Kidney capillary endothelial cell (primary cell): ENCODE data around the gene TAF11L13.
"Not testable (repeated sequence)": the region's sequence is repeated elsewhere in the genome, so short reads cannot be mapped to it uniquely, and the experiment has no call there.

Experiments used
- DNase-seq: peaks from one replicate; pipeline ENCODE4 v3.0.0-alpha.2; 2018; ENCODE audit warnings: low spot score

TAF11L13 gene

DNA sequence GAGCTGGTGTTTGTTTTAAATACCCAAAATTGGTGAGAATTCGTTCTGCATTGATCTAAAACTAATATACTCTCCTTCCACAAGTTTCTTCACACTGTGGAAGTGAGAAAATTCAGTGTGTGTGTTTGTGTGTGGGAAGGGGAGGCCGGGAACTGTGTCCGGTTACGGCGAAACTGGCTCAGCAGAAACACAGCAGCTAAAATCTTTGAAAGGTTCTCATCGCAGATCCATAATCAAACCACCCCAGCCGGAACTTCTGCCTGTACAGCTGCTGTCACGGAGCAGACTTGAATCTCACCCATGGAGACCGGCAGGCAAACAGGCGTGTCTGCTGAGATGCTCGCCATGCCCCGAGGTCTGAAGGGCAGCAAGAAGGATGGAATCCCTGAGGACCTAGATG, at the start of gene TAF11L13:
Gene TAF11L13, plus strand, starts transcription at position 301 of the 400 bp plus-strand sequence.
- DNase-seq = not testable (repeated sequence)

DNA sequence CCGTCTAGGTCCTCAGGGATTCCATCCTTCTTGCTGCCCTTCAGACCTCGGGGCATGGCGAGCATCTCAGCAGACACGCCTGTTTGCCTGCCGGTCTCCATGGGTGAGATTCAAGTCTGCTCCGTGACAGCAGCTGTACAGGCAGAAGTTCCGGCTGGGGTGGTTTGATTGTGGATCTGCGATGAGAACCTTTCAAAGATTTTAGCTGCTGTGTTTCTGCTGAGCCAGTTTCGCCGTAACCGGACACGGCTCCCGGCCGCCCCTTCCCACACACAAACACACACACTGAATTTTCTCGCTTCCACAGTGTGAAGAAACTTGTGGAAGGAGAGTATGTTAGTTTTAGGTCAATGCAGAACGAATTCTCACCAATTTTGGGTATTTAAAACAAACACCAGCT, 46.2 kb upstream of the TAF11L13 start, which contains the start of gene TAF11L7:
Gene TAF11L7, minus strand, starts transcription at position 101 of the 400 bp plus-strand sequence.
- not testable (repeated sequence) for DNase-seq

DNA sequence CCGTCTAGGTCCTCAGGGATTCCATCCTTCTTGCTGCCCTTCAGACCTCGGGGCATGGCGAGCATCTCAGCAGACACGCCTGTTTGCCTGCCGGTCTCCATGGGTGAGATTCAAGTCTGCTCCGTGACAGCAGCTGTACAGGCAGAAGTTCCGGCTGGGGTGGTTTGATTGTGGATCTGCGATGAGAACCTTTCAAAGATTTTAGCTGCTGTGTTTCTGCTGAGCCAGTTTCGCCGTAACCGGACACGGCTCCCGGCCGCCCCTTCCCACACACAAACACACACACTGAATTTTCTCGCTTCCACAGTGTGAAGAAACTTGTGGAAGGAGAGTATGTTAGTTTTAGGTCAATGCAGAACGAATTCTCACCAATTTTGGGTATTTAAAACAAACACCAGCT, 41.0 kb upstream of the TAF11L13 start, which contains the start of gene TAF11L8:
Gene TAF11L8, minus strand, starts transcription at position 101 of the 400 bp plus-strand sequence.
- DNase-seq = not testable (repeated sequence)

DNA sequence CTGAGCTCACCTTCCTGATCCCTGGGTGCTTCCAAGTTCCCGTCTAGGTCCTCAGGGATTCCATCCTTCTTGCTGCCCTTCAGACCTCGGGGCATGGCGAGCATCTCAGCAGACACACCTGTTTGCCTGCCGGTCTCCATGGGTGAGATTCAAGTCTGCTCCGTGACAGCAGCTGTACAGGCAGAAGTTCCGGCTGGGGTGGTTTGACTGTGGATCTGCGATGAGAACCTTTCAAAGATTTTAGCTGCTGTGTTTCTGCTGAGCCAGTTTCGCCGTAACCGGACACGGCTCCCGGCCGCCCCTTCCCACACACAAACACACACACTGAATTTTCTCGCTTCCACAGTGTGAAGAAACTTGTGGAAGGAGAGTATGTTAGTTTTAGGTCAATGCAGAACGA, 37.6 kb upstream of the TAF11L13 start, which contains the start of gene TAF11L9:
Gene TAF11L9, minus strand, starts transcription at position 140 of the 400 bp plus-strand sequence.
- DNase-seq = not testable (repeated sequence)

DNA sequence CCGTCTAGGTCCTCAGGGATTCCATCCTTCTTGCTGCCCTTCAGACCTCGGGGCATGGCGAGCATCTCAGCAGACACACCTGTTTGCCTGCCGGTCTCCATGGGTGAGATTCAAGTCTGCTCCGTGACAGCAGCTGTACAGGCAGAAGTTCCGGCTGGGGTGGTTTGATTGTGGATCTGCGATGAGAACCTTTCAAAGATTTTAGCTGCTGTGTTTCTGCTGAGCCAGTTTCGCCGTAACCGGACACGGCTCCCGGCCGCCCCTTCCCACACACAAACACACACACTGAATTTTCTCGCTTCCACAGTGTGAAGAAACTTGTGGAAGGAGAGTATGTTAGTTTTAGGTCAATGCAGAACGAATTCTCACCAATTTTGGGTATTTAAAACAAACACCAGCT, 34.2 kb upstream of the TAF11L13 start, which contains the start of gene TAF11L10:
Gene TAF11L10, minus strand, starts transcription at position 101 of the 400 bp plus-strand sequence.
- not testable (repeated sequence) for DNase-seq

DNA sequence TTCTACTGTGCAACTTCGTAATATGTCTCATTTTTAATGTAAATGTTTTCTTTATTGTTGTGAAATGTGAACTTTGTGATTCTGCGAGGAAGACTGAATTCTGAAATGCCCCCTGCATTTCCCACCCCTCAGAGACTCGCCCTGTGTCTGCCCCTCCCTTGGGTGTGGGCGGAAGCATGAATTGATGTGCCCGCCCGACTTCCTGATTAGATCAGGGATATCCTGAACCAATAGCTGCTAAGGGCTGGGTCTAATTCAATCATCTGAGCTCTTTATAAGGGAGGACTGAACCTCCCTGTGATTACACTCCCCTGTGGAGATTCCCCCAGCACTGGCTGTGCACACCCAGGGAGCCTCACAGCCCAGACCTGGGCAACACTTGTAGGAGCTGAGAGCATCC, 28.0 kb upstream of the TAF11L13 start, which contains the start of gene TAF11L11:
Gene TAF11L11, plus strand, starts transcription at position 304 of the 400 bp plus-strand sequence.
- DNase-seq = not testable (repeated sequence)

DNA sequence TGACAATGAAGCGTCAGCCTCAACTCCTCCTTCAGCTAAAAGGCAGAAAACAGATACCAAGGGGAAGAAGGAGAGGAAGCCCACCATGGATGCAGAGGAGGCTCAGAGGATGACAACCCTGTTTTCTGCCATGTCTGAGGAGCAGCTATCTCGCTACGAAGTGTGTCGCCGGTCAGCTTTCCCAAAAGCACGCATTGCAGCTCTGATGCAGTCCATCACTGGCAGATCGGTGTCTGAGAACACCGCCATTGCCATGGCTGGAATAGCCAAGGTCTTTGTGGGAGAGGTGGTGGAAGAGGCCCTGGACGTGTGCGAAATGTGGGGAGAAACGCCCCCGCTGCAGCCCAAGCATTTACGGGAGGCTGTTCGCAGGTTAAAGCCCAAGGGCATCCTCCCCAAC, 26.9 kb upstream of the TAF11L13 start:
- no peak for DNase-seq

DNA sequence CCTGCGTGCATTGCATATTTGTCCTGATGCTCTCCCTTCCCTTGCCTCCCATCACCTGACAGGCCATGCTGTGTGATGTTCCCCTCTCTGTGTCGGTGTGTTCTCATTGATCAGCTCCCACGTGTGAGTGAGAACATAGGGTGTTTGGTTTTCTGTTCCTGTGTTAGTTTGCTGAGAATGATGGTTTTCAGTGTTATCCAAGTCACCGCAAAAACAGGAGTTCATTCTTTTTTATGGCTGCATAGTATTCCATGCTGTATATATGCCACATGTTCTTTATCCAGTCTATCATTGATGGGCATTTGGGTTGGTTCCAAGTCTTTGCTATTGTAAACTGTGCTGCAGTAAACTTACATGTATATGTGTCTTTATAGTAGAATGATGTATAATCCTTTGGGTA, 24.4 kb upstream of the TAF11L13 start:
- DNase-seq = not testable (repeated sequence)

DNA sequence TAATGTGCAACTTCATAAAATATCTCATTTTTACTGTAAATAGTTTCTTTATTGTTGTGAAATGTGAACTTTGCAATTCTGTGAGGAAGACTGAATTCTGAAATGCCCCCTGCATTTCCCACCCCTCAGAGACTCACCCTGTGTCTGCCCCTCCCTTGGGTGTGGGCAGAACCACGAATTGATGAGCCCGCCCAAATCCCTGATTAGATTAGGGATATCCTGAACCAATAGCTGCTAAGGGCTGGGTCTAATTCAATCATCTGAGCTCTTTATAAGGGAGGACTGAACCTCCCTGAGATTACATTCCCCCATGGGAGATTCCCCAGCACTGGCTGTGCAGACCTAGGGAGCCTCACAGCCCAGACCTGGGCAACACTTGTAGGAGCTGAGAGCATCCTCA, 21.8 kb upstream of the TAF11L13 start, which contains the start of gene TAF11L12:
Gene TAF11L12, plus strand, starts transcription at position 301 of the 400 bp plus-strand sequence.
- DNase-seq = not testable (repeated sequence)

DNA sequence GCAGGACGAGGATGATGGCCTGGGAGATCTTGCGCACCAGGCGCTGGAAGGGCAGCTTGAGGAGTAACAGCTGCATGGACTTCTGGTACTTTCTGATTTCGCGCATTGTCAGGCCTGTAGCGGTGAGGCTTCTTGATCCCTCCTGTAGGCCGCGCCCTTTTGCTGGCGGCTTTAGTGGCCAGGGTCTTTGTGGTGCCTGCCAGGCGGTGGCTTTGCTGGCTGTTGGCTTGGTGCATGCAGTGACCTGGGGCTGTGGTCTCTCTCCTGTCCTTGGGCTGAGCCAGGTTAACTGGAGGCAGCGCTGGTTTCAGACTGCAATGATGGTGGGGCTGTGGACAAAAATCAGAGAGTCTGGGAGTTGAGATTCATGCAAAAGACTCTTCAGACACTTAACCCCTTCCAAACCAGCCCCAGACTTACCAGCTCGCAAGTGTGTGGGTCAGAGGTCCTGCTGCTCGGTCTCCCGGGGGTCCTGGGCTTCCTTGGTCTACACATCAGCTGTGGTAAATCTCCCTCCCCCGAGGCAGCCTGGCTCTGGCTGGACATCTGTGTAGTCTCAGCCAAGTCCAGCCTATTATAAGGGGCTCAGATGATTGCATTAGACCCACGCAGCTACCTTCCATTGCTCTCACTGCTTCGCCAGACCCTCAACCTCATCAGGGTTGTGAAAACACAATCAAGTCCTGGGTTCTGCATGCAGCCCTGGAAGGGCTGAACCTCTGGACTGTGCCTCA, 16.8 kb upstream of the TAF11L13 start:
- no peak for DNase-seq

DNA sequence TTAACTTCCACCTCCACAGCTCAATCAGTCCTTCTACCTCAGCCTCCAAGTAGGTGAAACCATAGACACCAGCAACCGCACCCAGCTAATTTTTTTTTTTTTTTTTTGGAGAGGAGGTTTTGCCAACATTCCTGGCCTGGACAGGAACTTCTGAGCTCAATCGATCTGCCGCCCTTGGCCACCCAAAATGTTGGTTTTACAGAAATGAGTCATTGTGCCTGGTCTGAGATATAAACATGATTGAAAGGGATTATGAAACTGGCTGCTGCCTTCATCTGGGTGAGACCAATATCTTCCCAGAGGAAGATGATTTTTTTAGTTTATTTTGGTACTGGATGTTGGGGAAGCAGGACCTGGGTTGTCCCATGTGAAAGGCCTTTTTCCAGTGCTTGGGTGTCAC, 12.5 kb upstream of the TAF11L13 start:
- no peak for DNase-seq

DNA sequence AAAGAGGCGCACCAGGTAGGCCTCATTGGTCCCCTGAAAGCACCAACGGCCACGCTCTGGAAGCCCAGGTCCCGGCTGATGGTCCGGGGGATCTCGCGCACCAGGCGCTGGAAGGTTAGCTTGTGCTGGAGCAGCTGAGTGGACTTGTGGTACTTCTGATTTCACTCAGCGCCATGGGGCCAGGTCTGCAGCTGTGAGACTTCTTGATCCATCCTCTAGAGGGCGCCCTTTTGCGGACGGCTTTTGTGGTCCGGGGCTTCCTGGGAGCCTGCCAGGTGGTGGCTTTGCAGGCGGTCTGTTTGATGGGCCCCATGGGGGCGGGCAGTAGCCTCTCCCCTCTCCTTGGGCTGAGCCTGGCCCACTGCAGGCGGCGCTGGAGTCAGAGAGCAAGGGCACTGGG, 11.3 kb upstream of the TAF11L13 start:
- DNase-seq = no peak

DNA sequence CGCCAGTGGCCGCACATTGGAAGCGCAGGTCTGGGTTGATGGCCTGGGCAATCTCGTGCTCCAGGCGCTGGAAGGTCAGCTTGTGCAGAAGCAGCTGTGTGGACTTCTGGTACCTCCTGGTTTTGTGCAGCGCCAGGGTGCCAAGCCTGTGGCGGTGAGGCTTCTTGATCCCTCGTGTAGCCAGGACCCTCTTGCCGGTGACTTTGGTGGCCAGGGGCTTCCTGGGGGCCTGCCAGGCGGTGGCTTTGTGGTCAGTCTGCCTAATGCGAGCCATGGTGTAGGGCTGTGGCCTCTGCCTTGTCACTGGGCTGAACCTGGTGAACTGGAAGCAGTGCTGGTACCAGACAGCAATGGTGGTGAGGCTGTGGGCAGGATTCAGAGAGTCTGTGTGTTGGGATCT, 6.2 kb upstream of the TAF11L13 start:
- DNase-seq = no peak

DNA sequence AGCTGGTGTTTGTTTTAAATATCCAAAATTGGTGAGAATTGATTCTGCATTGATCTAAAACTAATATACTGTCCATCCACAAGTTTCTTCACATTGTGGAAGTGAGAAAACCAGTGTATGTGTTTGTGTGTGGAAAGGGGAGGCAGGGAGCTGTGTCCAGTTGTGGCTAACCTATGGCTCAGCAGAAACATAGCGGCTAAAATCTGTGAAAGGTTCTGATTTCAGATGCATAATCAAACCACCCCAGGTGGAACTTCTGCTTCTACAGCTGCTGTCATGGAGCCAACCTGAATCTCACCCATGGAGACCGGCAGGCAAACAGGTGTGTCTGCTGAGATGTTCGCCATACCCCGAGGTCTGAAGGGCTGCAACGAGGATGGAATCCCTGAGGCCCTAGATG, 2.3 kb downstream of the TAF11L13 start, which contains the start of gene TAF11L14:
Gene TAF11L14, plus strand, starts transcription at position 301 of the 400 bp plus-strand sequence.
- no peak for DNase-seq

DNA sequence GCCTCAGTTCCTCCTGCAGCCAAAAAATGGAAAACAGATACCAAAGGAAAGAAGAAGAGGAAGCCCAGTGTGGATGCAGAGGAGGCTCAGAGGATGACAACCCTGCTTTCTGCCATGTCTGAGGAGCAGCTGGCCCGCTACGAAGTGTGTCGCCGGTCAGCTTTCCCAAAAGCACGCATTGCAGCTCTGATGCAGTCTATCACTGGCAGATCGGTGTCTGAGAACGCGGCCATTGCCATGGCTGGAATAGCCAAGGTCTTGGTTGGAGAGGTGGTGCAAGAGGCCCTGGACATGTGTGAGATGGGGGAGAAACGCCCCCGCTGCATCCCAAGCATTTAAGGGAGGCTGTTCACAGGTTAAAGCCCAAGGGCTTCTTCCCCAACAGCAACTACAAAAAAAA, 17.3 kb downstream of the TAF11L13 start:
- not testable (repeated sequence) for DNase-seq

DNA sequence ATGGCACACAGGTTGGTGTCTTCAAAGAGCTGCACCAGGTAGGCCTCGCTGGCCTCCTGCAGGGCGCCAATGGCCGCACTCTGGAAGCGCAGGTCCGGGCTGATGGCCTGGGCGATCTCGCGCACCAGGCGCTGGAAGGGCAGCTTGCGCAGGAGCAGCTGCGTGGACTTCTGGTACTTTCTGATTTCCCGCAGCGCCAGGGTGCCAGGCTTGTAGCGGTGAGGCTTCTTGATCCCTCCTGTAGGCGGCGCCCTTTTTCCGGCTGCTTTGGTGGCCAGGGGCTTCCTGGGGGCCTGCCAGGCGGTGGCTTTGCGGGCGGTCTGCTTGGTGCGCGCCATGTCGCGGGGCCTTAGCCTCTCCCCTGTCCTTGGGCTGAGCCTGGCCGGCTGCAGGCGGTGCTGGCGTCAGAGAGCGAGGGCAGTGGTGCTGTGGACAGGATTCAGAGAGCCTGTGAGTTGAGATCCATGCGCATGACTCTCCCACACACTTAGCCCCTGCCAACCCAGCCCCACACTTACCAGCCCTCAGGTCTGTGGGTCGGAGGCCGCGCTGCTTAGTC, 23.4 kb downstream of the TAF11L13 start:
- DNase-seq = not testable (repeated sequence)

DNA sequence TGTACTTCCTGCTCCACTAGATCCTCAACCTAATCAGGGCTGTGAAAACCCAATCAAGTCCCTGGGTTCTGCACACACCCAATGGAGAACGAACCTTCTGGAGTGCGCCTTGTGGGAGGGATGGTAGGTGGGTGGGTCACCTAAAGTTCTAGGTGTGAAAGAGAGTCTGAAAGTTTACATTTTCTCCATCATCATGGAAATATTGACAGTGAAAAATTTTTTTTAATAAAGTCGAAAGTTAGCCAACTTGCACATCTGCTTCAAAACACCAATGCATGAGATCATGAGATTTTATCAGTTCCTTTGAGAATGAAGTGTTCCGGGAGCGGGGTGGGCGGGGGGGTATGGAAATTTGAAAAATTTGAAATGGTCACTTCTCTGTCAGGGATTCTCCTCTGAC, 24.0 kb downstream of the TAF11L13 start:
- DNase-seq = no peak

DNA sequence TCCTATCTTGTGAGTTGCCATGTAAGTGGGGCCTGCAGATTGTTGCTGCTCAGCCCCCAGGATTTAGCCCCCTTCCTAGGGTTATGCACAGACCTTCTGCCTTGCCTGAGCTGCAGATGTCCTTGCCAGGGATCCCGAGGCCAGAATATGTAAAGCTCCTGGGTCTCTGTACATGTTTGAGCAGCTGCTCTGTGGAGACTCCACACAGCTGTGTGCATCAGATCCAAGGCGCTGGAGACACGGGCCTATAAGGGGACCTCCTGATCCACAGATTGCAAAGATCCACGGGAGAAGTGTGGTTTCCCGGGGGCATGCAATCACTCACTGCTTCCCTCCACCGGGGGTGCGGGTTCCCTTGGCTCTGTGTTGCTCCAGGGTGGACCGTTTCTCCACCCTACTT, 31.3 kb downstream of the TAF11L13 start:
- DNase-seq = no peak

DNA sequence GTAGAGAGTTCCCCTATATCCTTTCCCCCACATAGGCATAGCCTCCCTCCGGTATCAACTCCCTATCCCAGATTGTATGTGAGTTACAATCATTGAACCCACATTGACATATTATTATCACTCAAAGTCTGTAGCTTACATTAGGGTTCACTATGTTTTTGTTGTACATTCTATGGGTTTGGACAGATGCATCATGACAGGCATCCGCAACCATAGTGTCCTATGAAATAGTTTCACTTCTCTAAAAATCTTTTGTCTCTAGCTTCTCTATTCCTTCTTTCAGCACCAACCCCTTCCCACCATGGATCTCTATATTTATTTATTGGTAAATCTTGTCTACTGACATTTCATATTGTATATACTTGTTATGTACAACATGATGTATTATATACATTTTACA, 33.9 kb downstream of the TAF11L13 start:
- no peak for DNase-seq

DNA sequence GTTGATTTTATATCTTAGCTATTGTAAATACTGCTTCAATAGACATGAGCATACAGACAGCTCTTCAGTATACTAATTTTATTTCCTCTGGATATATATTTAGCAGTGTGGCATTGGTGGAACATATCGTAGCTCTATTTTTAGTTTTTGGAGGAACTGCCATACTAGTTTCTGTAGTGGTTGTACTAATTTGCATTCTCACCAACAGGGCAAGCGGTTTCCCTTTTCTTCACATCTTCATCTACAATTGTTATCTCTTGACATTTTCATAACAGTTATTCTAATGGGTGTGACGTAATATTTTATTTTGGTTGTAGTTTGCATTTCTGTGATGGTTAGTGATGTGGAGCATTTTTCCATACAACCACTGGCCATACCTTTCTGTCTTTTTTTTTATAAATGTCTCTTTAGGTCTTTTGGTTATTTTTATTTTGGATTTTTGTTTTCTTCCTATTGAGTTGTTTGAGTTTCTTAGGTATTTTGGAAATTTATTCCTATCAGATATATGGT, 34.9 kb downstream of the TAF11L13 start:
- DNase-seq = no peak

DNA sequence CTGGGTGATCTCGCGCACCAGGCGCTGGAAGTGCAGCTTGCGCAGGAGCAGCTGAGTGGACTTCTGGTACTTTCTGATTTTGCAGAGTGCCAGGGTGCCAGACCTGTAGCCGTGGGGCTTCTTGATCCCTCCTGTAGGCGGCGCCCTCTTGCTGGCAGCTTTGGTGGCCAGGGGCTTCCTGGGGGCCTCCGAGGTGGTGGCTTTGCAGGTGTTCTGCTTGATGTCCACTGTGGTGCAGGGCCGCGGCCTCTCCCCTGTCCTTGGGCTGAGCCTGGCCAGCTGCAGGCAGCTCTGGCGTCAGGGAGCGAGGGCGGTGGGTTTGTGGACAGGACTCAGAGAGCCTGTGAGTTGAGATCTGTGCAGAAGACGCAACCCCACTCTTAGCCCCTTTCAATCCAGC, 38.5 kb downstream of the TAF11L13 start:
- DNase-seq = no peak

DNA sequence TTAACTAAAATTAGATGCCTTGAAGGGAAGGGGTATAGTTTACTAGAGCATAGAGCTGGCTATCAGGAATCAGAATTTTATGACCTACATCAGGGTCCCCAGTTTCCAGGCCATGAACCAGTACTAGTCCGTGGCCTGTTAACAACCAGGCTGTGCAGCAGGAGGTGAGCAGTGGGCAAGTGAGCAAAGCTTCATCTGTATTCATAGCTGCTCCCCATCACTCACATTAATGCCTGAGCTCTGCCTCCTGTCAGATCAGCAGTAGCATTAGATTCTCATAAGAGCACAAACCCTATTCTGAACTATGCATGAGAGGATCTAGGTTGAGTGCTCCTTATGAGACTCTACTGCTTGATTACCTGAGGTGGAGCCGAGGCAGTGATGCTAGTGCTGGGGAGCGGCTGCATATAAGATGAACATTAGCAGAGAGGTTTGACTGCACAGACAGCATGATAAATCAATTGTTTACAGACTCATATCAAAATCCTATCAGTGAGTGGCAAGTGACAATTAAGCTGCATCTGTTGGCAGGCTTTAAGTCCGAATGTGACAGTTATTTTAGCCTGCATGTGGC, 47.0 kb downstream of the TAF11L13 start:
- DNase-seq = no peak
